ENCODE measurements around the gene VEGFB.
A peak's percentile ranks its signal among the peaks of the same experiment; 100 is the strongest.

Gene VEGFB, protein sequence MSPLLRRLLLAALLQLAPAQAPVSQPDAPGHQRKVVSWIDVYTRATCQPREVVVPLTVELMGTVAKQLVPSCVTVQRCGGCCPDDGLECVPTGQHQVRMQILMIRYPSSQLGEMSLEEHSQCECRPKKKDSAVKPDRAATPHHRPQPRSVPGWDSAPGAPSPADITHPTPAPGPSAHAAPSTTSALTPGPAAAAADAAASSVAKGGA

DNA sequence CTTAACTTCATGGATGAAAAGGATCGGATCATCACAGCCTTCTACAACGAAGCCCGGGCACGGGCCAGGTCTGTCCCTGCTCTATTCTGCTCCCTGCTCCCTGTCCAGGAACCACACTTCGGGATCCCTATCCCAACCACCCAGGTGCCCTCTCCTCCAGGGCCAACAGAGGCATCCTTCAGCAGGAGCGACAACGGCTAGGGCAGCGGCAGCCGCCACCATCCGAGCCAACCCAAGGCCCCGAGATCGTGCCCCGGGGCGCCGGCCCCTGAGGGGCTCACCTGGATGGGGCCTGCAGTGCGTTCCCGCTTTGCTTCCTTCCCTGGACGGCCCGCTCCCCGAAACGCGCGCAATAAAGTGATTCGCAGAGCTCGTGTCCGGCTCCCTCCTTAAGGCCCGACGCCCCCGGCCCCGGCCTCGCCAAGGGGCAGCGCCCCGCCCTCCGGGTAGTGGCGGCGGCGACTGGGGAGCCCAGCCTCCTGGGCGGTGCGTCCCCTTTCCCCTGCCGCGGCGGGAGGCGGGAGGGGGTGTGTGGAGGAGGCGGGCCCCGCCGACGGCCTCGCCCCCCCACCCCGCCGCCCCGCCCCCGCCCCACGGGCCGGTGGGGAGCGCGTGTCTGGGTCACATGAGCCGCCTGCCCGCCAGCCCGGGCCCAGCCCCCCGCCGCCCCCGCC is at the start of gene VEGFB:
TSS of gene VEGFB (plus strand) at position 672 of the 674 bp plus-strand sequence. CDS start 250 bp downstream, outside the sequence.
- peak; percentile 56 for DNase-seq

DNA sequence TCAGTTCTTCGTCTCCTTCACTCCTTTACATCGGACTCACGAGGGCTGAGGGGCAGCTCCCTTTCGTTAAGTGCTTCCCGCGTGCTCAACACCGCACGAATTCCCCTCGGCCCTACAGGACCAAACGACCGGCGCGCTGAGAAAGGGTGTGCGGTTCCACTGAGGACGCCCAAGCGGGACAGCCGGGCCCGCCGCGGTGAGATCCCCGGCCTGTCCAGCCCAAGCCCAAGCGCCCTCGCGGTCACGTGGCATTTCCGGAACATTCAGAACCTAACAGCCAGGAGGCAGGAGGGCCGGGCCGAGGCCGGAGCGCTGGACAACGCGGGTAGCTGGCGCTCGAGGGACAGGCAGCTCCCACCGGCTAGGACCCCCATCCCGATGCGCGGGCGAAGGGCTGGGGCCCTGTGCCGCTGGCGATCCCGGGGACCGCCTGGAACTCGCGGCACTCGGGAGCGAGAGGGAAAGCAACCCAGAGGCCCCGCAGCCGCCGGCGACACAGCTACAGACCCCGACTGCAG is 49.1 kb upstream of the VEGFB start:
- peak; percentile 57 for DNase-seq

DNA sequence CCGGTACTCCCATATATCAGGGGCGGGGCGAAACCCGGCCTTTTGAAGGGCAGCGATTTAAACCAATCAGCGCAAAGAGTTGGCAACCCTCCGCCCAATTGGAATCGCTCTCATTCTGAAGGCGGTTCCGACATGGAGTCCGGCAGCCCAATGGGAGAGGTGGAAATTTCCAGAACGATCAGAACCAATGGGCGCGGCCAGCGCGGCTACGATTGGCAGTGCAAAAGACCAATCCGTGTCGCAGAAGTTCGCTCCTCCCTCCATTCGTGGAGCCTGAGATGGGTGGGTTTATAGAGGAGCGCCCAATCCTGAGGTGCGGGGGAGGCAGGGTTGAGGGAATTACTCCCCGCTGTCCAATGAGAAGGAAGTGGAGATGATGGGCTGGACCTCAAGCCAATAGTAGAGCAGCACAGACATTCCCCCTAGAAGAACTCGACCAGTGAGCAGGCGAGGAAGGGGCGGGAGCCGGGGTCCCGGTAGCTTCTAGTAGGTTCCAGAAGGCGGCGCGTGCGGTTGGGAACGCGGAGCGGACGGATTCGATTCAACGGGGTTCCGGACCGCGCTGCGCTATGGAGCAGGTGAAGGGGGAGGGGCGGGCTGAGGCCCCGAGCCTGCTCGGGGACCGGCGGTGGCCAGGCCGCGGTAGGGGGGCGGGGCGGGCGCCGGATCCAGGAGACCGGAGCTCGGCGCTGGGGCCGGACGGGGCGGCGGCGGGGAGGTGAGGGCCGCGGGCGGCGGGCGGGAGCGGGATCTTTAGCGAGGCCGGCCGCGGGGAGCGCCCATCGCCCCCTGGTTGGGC is 48.5 kb upstream of the VEGFB start, which contains the start of gene STIP1:
TSS of gene STIP1 (plus strand) at position 479 of the 799 bp plus-strand sequence. CDS start at position 570, 91 bp downstream.
- peak; percentile 100 for DNase-seq

DNA sequence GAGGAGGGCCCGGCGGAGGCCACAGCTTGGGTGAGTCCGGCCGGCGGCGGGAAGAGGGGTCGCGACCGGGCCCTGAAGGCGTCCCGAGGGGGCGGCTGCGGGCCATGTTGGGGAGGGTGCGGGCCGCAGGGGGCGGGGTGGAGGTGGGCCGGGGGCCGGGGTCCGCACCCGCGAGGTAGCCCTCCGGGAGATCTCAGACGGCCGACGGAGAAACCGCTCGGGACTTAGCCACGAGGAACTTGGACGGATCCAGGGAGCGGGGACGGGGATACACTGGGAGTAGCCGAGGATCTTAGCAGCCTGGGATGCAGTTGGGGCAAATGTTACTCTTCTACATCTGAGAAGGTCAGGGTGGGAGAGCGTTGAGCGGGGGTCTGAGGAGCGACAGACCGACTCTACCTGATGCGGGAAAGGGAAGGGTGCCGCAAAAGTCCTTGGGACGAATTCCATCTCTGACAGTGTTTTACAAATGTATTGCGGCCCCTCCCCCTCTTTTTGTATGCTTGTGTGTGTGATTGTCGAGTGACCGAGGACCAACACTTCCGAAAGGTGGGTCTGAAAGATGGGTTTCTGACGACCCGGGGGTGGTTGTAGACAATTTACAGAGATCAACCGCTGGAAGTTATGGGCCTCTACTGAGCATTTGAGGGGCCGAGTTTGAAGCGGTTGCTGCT is 47.8 kb upstream of the VEGFB start:
- DNase-seq: no peak

DNA sequence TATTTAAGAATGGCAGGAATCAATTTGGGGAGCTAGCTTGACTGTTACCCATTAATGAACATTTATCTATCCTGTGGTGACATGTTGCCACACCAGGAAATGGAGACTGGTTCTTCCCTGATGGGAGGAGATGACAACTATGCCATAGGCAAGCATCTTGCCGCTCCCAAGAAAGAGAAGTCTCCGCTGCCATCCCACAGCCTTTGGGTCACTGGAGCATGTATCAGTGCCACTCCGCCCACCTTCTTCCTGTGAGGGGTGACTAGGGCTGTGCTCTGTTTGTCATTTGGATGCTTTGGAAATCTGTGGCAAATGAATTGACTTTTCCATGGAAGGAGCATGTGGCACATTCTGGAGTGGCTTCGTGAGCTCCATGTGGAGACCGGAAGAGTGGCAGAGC is 42.0 kb upstream of the VEGFB start:
- DNase-seq: no peak

DNA sequence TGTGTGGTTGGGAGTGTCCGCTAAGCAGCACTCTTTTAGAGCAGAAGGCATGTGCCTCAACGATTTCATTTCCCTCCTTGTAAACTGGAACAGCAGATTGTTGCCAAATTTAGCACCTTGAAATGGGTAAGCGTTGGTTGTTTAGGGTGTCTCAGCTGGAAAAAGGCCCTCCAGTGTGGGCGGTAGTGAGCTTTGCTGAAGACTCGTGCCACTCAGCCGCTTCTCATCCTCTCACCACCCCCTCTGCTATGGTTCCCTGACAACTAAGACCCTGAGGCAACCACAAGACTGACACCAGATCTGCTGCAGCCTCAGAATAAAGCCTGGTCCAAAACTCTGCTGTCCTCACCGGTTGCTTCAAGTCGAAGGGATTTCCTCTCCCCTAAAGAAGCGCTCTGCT is 37.8 kb upstream of the VEGFB start:
- DNase-seq: no peak

DNA sequence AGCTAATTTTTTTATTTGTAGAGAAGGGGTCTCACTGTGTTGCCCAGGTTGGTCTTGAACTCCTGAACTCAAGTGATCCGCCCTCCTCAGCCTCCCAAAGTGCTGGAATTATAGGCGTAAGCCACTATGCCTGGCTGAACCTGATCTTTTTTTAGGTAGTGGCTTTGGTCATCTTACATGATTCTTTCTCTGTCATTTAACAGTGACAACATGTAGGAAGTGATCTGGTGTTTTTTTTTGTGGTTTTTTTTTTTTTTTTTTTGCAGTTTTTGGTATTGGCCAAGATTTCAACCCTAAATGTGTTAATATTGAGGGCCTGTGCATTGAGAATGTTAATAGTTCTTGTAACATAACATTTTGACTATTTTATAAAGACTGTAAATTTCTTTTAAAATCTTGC is 35.9 kb upstream of the VEGFB start:
- DNase-seq: no peak

DNA sequence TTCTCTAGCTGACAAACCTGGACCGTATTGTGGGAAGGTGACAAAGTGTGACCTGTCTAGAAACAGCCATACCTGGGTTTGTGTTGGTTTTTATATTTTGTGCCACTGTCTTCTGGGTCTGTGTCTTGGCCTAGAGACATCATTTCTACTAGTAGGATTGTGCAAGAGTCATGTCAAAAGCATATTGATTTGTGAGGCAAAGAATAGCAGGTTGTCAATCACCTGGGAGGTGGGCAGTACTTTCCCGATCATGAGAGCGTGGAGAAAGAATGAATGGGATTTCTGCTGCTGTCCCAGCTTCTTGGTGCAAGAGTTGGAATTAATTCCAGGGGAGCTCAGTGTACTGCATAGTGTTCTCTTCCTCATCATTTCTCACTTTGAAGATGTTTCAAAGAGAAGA is 32.8 kb upstream of the VEGFB start:
- no peak for DNase-seq

DNA sequence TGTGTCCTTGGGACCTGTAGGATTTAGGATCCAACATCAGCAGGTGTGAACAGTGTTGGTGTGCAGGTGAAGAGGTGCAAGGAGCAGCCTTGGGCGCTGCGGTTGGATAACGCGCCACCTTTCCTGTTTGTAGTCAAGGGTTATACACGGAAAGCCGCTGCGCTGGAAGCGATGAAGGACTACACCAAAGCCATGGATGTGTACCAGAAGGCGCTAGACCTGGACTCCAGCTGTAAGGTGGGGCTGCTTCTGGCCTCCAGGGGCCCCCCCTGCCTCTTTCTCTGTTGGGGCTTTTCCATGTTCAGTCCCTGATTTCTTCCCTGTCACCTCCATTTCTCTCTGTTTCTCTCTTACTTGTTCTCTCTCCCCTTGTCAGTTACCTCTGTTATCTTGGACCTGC is 31.4 kb upstream of the VEGFB start:
- no peak for DNase-seq

DNA sequence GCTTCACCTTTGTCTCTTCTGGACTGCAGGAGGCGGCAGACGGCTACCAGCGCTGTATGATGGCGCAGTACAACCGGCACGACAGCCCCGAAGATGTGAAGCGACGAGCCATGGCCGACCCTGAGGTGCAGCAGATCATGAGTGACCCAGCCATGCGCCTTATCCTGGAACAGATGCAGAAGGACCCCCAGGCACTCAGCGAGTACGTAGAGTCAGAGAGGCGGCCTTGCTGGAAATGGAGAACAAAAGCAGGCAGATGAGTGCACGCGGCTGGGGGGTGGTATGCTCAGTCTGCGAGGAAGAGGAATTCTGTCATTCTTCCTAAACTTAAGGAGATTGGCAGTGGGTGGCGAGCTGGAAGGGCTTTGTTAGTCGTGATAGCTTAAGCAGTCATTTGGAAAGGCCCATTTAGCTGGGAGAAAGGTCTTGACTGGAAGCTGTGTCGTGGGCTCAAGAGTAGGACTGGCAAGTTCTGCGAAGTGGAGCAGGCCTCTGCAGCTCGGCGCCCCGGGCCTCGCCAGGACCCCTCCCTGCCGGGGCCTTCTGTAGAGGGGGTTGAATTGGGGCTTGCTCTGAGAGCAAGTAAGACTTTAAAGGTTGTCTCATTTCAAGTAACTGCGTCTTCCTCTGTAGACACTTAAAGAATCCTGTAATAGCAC is 30.8 kb upstream of the VEGFB start:
- no peak for DNase-seq

DNA sequence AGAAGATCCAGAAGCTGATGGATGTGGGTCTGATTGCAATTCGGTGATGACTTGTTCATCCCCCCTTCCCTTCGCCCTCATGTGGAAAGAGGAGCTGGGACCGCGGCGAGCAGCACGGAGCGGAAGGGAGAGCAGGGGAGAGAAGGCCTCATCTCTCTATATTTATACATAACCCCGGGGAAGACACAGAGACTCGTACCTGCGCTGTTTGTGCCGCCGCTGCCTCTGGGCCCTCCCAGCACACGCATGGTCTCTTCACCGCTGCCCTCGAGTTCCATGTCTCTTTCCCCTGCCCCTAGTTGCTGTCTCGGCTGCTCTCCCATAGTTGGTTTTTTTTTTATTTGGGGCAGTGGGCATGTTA is 30.3 kb upstream of the VEGFB start:
- DNase-seq: no peak

DNA sequence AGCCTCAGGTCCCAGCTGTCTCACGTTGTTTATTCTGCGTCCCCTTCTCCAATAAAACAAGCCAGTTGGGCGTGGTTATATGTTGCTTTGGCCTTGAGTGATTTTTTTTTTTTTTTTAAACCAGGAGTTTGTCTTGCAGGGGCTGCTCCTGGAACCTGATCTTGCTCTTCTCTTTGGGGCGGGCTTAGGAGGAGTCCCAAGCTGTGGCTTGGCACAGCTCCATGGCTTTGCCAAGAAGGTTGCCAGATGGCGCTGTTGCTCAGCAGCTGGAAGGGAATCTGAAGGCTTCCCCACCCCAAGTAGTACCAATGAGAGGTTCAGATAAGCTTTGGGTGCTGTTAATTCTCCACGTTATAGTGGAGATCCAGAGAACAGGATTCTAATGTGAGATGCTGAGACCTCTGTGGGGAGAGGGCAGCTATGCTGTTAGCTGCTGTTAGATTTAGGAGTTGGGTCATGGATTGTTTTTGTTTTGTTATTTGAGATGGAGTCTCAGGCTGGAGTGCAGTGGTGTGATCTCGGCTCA is 29.9 kb upstream of the VEGFB start:
- DNase-seq: peak; percentile 85

DNA sequence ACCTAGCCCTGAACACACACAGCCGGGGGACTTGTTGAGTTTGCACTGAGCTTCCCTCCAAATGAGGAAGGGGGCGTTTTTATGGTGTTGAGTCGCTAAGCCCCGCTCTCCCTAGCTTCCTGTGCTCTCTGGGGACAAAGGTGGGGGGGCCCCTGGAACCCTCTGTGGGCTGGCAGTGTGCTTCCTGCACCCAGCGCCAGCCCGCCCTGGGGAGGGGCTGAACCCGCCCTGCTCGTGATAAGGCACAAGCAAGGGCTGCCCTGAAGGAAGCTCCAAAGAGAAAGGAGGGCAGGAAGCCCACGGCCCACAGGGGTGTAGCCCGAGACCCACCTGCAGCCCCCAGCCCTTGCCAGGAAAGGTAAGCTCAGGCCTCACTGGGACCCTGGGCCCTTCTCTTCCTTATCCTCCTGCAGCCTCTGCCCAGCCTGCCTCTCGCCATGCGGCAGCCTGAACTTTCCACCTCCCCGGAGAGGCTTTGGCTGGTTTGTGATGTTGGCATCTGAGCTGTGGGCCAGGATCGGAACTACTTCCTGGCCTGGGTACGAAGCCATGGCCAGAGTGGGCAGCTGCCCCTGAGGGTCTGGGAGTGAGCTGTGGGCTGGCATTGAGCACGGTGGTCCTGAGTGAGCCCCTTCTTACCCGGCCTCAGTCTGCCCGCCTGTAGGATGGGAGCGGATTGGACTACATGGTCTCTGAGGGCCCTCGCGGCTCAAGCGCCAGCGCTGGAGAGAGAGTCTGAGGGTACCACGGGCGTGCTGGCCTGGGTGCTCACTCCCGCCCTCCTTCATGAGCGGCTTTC is 27.7 kb upstream of the VEGFB start, which contains the start of gene FERMT3:
TSS of gene FERMT3 (plus strand) at position 265 of the 799 bp plus-strand sequence. CDS start 644 bp downstream, outside the sequence.
- no peak for DNase-seq

DNA sequence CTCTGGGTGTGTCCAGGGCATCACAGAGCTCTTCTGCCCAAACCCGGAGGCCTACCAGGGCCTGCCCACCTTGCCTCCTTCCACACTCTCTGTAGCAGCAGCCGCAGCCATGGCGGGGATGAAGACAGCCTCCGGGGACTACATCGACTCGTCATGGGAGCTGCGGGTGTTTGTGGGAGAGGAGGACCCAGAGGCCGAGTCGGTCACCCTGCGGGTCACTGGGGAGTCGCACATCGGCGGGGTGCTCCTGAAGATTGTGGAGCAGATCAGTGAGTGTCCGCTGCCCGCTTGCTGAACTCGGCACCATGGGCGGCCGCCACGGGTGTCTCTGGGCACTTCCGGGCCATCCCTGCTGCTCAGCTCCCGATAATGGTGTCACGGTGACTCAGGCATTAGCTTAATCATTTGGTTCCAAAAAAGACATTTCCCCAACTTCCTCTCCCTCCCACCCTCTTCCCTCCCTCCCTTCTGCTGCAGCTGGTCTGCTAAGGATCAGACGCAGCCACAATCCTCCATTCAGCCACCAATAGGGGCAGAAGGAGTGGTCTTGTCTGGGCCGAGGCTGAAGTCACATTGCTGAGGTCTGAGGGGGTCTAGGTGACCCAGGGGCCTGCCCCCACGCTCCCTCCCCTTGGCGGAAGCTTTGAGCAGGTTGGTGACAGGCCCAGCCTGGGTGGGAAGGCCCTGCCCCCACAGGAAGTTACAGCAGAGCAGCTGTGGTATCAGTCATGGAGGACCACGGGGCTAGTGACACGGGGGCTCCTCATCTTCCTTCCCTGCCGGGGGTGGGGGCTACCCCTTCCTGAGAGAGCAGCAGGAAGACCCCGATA is 26.9 kb upstream of the VEGFB start:
- DNase-seq: no peak

DNA sequence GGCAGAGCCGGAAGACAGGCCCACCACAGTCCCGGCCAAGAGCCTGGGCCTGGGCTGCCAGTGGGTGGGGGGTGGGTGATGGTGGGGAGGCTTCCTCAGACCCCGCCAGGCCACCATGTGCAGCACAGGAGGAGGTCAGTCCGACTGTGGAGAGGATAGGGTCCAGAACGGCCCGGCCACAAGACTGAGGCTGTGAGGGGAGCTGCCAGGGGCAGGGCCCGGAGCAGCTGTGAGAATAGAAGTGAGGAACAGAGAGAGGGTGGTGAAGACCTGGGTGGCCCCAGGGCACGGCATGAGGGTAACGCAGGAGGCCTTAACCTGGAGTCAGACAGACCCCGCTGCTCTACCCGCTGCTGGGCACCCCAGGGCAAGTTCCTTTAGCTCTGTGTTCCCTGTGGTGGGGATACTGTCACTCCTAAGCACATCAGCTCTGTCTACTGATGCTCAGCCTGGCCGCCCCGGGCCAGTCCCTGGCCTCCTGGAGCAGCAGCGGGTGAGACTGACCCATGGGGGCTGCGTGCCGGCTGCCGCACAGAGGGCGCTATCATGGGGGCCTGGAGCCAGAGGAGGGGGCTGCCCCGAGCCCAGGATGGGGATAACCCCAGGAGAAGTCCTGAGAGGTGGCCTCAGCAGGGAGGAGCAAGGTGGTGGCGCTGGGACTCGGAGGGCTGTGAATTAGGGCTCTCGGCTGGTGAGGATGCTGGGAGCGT is 26.1 kb upstream of the VEGFB start:
- no peak for DNase-seq

DNA sequence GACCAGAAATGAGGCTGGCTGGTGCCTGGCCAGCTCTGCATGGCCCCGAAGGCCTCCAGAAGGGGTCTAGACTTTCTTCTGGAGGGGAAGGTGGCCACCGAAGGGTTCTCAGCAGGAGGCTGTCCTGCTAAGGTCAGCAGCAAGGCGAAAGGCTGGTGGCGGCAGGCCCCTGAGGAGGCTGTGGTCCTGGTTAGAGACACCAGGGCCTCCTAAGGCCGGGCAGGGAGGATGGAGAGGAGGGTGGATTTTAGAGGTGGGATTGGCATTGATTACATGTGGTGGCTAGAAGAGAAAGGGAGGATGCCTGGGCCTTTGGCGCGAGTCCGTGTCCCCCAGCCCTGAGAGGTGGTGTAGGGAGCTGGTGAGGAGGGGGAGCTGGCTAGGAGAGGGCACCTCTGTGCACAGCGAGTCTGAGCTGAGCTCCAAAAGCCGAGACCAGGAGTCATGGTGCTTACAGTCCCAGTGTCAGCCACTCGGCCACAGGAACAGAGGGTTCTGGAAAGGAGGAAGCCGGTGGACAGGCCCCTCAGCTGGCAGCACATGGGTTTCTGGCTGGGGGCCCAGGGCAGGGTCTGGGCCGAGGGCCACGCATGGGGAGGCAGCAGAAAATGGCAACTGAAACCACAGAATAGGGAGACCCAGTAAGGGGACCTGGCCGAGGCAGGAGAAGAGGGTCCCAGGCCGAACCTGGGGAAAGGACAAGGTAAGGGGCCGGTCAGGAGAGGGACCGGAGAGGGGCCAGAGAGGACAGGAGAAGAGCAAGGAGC is 25.4 kb upstream of the VEGFB start:
- no peak for DNase-seq

DNA sequence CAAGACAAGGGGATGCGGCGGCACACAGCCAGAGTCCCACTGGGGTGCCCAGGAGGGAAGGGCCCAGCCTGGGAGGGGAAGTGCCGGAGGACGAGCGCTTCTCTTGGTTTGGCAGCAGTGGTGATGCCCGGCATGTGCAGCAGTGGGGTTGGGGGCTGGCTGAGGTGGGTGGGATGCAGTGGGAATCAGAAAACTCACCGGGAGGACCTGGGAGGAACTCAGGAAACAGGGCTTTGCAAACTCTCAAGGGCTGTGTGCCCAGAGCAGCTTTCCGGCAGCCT is 24.9 kb upstream of the VEGFB start:
- DNase-seq: no peak

DNA sequence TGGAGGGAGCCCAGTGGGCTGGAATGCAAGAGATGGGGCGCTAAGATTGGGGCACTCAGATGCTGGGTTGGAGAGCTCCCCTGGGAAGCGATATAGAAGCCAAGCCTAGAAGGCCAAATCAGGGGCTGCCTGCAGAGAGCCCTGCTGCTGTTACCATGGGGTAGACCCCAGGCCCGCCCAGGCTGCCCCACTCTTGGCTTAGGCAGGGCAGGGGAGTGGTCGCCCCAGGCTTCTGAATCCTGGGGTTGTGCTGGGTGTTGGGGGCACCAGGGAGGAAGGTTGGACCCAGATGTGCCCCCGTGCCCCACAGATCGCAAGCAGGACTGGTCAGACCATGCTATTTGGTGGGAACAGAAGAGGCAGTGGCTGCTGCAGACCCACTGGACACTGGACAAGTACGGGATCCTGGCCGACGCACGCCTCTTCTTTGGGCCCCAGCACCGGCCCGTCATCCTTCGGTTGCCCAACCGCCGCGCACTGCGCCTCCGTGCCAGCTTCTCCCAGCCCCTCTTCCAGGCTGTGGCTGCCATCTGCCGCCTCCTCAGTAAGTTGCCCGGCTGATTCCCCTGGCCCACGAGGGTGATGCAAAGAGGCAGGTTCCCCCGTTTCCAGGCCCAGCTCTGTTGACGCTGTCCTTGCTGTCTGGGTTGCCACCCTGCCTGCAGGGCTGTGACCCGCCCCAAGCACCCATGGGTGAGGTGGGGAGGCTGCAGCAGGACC is 23.9 kb upstream of the VEGFB start:
- no peak for DNase-seq
